HEK293 (cell line): ENCODE measurements around the gene SULT1A4.
"Not testable (repeated sequence)": the region's sequence is repeated elsewhere in the genome, so short reads cannot be mapped to it uniquely, and the experiment has no call there.

ENCODE experiments used
- CTCF ChIP-seq: fragments of 450-650 bp; formaldehyde crosslinking; IDR thresholded peaks from 2 replicates; pipeline ENCODE4 v1.5.1; 2016; ENCODE audit warnings: missing biosample characterization, missing genetic modification characterization
- HOXC10 ChIP-seq: sonication (generic); formaldehyde crosslinking; IDR thresholded peaks from 2 replicates; pipeline ENCODE4 v1.8.1; 2023; ENCODE audit warnings: mild to moderate bottlenecking, missing genetic modification reagents
- ZNF394 ChIP-seq: fragments of 450-650 bp; formaldehyde crosslinking; IDR thresholded peaks from 2 replicates; pipeline ENCODE4 v1.5.1; 2016; ENCODE audit warnings: missing biosample characterization, missing genetic modification characterization, mild to moderate bottlenecking, moderate library complexity, borderline replicate concordance
- ZNF558 ChIP-seq: fragments of 450-650 bp; formaldehyde crosslinking; IDR thresholded peaks from 2 replicates; pipeline ENCODE4 v1.5.1; 2016; ENCODE audit warnings: missing biosample characterization, missing genetic modification characterization

- TF ChIP-seq ZNF558; CTCF (tag by site-specific recombination); HOXC10; ZNF394 (tag by site-specific recombination): not testable (repeated sequence)
Measured at GRCh38 chr16:29459706-29460646, at the start of gene SULT1A4.
